Nephron progenitor cell (in vitro differentiated cells): Measurements from ENCODE around the gene INPP5D.
A peak's percentile ranks its signal among the peaks of the same experiment; 100 is the strongest.

ENCODE experiments used
- DNase-seq: peaks from one replicate; pipeline ENCODE4 v3.0.0; 2021
- H3K27ac Mint-ChIP-seq: 2 replicates; pipeline ENCODE4 v1.8.0; 2021; ENCODE audit warnings: mild to moderate bottlenecking, moderate library complexity, mixed read lengths
- H3K27me3 Mint-ChIP-seq: 2 replicates; pipeline ENCODE4 v1.8.0; 2021; ENCODE audit warnings: mild to moderate bottlenecking, low read depth, mixed read lengths; ENCODE audit not compliant: poor library complexity
- H3K36me3 Mint-ChIP-seq: 2 replicates; pipeline ENCODE4 v1.8.0; 2021; ENCODE audit warnings: low read depth, mixed read lengths
- H3K4me1 Mint-ChIP-seq: 2 replicates; pipeline ENCODE4 v1.8.0; 2021; ENCODE audit warnings: mixed read lengths
- H3K4me3 Mint-ChIP-seq: 2 replicates; pipeline ENCODE4 v1.8.0; 2021; ENCODE audit warnings: mild to moderate bottlenecking, moderate library complexity, mixed read lengths
- H3K9me3 Mint-ChIP-seq: 2 replicates; pipeline ENCODE4 v1.8.0; 2021; ENCODE audit warnings: mild to moderate bottlenecking, moderate library complexity, mixed read lengths
- TF ChIP-seq, protein P1 (sequence below): fragments of 200-600 bp; sonication (generic); IDR thresholded peaks from 2 replicates; pipeline ENCODE4 v1.5.0; 2021; ENCODE audit warnings: antibody characterized with exemption

The INPP5D gene

DNA sequence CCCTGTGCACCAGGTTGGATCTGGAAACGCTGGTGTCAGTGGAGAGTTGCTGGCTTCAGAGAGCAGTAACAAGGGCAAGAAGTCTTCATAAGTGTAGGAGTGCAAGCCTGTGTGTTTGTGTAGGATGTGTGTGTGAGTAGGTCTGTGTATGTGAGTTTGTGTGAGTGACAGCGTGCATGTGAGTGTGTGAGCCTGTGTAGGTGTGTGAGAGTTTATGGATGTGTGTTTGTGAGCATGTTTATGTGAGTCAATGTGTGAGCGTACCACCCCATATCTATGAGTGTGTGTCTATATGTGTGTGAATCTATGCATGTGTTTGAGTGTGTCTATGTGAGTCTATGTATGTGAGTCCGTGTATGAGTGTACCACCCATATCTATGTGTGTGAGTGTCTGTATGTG is 104.8 kb downstream of the INPP5D start:
- no peaks in the 10 kb centered on the region for H3K36me3 Mint-ChIP-seq
- no peak overlapping the region for H3K4me3 Mint-ChIP-seq
- TF ChIP-seq, protein P1, sequence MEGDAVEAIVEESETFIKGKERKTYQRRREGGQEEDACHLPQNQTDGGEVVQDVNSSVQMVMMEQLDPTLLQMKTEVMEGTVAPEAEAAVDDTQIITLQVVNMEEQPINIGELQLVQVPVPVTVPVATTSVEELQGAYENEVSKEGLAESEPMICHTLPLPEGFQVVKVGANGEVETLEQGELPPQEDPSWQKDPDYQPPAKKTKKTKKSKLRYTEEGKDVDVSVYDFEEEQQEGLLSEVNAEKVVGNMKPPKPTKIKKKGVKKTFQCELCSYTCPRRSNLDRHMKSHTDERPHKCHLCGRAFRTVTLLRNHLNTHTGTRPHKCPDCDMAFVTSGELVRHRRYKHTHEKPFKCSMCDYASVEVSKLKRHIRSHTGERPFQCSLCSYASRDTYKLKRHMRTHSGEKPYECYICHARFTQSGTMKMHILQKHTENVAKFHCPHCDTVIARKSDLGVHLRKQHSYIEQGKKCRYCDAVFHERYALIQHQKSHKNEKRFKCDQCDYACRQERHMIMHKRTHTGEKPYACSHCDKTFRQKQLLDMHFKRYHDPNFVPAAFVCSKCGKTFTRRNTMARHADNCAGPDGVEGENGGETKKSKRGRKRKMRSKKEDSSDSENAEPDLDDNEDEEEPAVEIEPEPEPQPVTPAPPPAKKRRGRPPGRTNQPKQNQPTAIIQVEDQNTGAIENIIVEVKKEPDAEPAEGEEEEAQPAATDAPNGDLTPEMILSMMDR: no peak
- no peak for DNase-seq
- no peak overlapping the region for H3K27ac Mint-ChIP-seq
- no peaks in the 10 kb centered on the region for H3K9me3 Mint-ChIP-seq
- H3K27me3 Mint-ChIP-seq: peaks cover 4% of the 10 kb centered on the region
- H3K4me1 Mint-ChIP-seq: peaks cover 18% of the 10 kb centered on the region

DNA sequence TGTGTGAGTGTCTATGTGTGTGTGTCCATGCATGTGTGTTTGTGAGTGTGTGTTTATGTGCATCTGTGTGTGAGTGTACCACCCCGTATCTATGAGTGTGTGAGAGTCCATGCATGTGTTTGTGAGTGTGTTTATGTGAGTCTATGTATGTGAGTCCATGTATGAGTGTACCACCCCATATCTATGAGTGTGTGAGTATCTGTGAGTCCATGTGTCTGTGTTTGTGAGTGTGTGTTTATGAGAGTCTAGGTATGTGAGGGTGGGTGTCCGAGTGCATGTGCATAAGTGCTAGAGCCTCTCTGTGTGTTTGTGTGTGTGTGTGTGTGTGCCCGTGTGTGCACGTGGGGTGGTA is 105.4 kb downstream of the INPP5D start:
- Mint-ChIP-seq H3K27ac (no peak overlapping the region), H3K9me3 (no peaks in the 10 kb centered on the region), H3K27me3 (peaks cover 9% of the 10 kb centered on the region), H3K4me1 (peaks cover 18% of the 10 kb centered on the region), H3K36me3 (no peaks in the 10 kb centered on the region), H3K4me3 (no peak overlapping the region)
- TF ChIP-seq, protein P1: no peak
- no peak for DNase-seq

DNA sequence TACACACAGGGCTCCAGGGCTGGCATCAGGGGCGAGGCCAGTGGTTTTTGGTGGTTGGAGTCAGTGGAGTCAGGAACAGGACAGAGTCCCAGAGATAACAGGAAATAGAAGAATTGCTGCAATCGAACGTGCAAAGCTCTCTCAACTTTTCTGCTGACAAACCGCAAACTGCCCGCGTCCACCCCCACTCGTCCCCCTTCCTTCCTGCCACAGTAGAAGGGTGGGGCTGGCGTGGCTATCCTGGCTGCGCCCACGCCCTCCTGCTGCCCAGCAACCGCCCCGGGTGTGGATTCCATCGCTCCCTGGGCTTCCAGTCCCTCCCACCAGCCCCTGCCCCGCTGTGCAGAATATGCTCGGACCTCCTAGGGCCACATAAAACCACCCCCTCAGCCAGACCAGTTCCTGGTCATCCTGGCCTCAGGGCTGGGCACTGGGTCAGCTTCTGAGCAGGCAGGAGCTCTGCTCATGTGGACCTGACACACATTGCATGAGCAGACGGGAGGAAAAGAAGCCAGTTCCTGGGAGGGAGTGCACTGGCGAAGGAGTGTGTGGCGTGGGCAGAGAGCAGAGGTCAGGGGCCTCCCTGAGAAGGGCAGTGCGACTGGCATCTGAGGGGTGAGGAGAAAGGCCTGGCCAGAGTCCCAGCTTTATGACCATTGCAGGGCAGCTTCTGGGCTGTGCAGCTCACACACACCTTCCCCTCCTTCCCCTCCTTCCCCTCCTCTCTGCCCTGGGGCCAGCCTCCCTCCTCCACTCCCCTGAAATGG is 105.9 kb downstream of the INPP5D start:
- TF ChIP-seq, protein P1: no peak
- Mint-ChIP-seq H3K9me3 (no peaks in the 10 kb centered on the region), H3K4me3 (no peak overlapping the region), H3K4me1 (peaks cover 18% of the 10 kb centered on the region), H3K27ac (no peak overlapping the region), H3K36me3 (no peaks in the 10 kb centered on the region), H3K27me3 (peaks cover 9% of the 10 kb centered on the region)
- no peak for DNase-seq

DNA sequence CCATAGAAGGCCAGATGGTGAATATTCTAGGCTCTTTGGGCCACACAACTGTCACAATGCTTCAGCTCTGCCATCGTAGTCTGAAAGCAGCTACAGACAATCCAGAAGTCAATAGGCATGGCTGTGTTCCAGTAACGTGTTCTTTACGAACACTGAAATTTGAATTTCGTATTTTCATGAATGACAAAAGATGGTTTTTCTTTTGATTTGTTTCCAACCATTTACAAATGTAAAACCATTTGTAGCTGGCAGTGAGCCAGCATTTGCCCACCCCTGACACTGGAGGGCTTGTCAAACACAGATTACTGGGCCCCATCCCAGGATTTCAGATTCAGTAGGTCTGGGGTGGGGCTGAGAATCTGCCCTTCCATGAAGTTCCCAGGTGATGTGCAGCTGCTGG is 108.3 kb downstream of the INPP5D start:
- H3K9me3 Mint-ChIP-seq: no peaks in the 10 kb centered on the region
- H3K36me3 Mint-ChIP-seq: no peaks in the 10 kb centered on the region
- peaks cover 9% of the 10 kb centered on the region for H3K27me3 Mint-ChIP-seq

DNA sequence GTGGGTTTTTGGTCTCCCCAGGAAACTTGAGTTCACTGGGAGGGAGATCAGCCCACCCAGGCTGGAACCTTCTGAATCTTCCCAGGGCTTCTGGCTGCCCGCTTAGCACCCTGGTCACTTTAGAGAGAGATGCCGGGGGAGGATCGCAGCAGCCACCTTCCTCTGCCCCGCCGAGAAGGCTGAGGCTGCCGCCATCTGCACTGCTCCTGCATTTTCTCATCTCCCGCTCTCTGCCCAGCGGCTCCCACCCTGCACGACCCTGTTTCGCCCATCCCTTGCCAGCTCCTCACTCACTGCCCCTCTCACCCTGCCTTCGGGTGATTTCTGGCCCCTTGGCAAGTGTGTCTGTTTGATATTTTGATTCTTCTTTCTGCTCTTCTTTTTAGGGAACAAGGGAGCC is 108.8 kb downstream of the INPP5D start:
- H3K9me3 Mint-ChIP-seq: no peaks in the 10 kb centered on the region
- H3K4me3 Mint-ChIP-seq: no peak overlapping the region
- DNase-seq: no peak
- H3K4me1 Mint-ChIP-seq: peaks cover 11% of the 10 kb centered on the region
- TF ChIP-seq, protein P1: no peak
- H3K36me3 Mint-ChIP-seq: no peaks in the 10 kb centered on the region
- peaks cover 9% of the 10 kb centered on the region for H3K27me3 Mint-ChIP-seq
- H3K27ac Mint-ChIP-seq: peak overlapping the region; percentile 52

More for the DNA sequence above, 108.3 kb downstream of the INPP5D start:
- H3K4me3 Mint-ChIP-seq: no peak overlapping the region
- no peak overlapping the region for H3K27ac Mint-ChIP-seq
- DNase-seq: no peak
- TF ChIP-seq, protein P1: no peak
- peaks cover 16% of the 10 kb centered on the region for H3K4me1 Mint-ChIP-seq

DNA sequence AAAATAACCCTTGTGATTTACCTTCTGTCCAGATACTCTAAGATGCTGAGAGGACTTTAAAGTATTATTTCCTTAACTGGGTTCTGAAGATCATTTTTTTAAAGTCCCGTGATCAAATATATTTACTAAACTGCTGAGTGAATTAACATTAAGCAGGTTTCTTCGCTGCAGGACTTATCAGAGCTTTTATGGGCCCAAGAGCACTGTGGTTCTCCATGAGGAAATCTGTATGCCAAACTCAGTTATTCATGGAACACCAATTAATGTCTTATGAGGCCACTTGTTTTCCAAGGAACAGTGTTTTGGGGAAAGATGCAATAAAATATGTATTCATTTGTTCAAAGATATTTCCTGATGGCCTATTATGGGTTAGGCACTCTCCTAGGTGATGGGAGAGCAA is 111.2 kb downstream of the INPP5D start:
- H3K9me3 Mint-ChIP-seq: no peaks in the 10 kb centered on the region
- DNase-seq: no peak
- TF ChIP-seq, protein P1: no peak
- peaks cover 5% of the 10 kb centered on the region for H3K4me1 Mint-ChIP-seq
- no peaks in the 10 kb centered on the region for H3K36me3 Mint-ChIP-seq
- H3K4me3 Mint-ChIP-seq: no peak overlapping the region
- H3K27me3 Mint-ChIP-seq: peaks cover 9% of the 10 kb centered on the region
- H3K27ac Mint-ChIP-seq: no peak overlapping the region
